Cardiac muscle cell (in vitro differentiated cells and primary cell): ENCODE results near the gene SCARF2. TPM values are rescaled to one million over a fixed set of nuclear protein-coding genes. Genes with fewer than 3 reads are reported as not detected.

Experiments
- DNase-seq, 2 donors: peaks; one replicate each; pipeline versions ENCODE4 v3.0.0 to v3.0.0-alpha.2; 2010 to 2017; ENCODE audit warnings: low read depth in 1 of 2, low spot score in 1 of 2
- H3K27ac ChIP-seq: fragments of 200-600 bp; sonication (generic); 2 replicates; pipeline ENCODE4 v1.5.1; 2016
- H3K27me3 ChIP-seq: fragments of 200-600 bp; sonication (generic); 2 replicates; pipeline ENCODE4 v1.6.0; 2016; ENCODE audit warnings: control low read depth
- H3K36me3 ChIP-seq: fragments of 200-600 bp; sonication (generic); 2 replicates; pipeline ENCODE4 v1.5.1; 2016; ENCODE audit warnings: control low read depth
- H3K4me1 ChIP-seq: fragments of 200-600 bp; sonication (generic); 2 replicates; pipeline ENCODE4 v1.8.1; 2017; ENCODE audit warnings: low read depth, mild to moderate bottlenecking, mixed run types
- H3K4me3 ChIP-seq: fragments of 200-600 bp; sonication (generic); 2 replicates; pipeline ENCODE4 v1.5.1; 2016; ENCODE audit warnings: mild to moderate bottlenecking
- H3K9me3 ChIP-seq: fragments of 200-600 bp; sonication (generic); 2 replicates; pipeline ENCODE4 v1.5.1; 2017; ENCODE audit warnings: low read depth, mild to moderate bottlenecking, control low read depth
- polyA plus RNA-seq: library from polyadenylated mRNA; unstranded; fragments of >200 nt; fragmentation: Nextera tagmentation; extraction: Ambion mirVana; gene quantifications from 2 replicates; pipeline ENCODE4 v1.2.1, GENCODE V29; 2016
- total RNA-seq: library from RNA; depleted of rRNA; stranded (reverse); fragments of >200 nt; gene quantifications from 2 replicates; pipeline ENCODE4 v1.2.3, GENCODE V29; 2016
- TF ChIP-seq, protein P1 (sequence below): IDR thresholded peaks from 2 replicates; pipeline ENCODE4 v1.5.1; 2012; ENCODE audit warnings: low read depth, mild to moderate bottlenecking, low read length

The SCARF2 gene
- total and polyA plus RNA-seq, 2 experiments from 2014 or later, result 38.0 to 66.1 TPM

DNA sequence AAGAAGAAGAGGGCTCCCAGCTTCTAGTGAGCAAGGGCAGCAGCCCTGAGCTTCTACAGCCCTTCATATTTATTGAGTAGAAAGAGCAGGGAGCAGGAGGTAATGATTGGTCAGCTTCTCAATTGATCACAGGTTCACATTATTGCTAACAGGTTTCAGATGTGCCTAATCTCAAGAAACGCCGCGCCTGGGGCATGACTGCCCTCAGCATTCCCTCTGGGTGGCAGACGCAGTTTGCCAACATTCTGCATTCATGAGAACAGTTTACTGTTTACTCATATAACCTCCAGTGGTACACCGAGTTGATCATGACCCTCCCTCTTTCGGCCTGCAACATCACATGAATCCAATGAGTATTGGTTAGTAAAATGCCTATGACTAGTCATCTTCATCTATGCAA is 48.3 kb downstream of the SCARF2 start:
- TF ChIP-seq, protein P1, sequence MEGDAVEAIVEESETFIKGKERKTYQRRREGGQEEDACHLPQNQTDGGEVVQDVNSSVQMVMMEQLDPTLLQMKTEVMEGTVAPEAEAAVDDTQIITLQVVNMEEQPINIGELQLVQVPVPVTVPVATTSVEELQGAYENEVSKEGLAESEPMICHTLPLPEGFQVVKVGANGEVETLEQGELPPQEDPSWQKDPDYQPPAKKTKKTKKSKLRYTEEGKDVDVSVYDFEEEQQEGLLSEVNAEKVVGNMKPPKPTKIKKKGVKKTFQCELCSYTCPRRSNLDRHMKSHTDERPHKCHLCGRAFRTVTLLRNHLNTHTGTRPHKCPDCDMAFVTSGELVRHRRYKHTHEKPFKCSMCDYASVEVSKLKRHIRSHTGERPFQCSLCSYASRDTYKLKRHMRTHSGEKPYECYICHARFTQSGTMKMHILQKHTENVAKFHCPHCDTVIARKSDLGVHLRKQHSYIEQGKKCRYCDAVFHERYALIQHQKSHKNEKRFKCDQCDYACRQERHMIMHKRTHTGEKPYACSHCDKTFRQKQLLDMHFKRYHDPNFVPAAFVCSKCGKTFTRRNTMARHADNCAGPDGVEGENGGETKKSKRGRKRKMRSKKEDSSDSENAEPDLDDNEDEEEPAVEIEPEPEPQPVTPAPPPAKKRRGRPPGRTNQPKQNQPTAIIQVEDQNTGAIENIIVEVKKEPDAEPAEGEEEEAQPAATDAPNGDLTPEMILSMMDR, result no peak
- H3K27ac ChIP-seq, result no peak overlapping the region
- no peaks in the 10 kb centered on the region for H3K9me3 ChIP-seq
- H3K36me3 ChIP-seq, result no peaks in the 10 kb centered on the region
- no peaks in the 10 kb centered on the region for H3K4me1 ChIP-seq
- no peak for DNase-seq
- no peak overlapping the region for H3K4me3 ChIP-seq
- no peaks in the 10 kb centered on the region for H3K27me3 ChIP-seq

DNA sequence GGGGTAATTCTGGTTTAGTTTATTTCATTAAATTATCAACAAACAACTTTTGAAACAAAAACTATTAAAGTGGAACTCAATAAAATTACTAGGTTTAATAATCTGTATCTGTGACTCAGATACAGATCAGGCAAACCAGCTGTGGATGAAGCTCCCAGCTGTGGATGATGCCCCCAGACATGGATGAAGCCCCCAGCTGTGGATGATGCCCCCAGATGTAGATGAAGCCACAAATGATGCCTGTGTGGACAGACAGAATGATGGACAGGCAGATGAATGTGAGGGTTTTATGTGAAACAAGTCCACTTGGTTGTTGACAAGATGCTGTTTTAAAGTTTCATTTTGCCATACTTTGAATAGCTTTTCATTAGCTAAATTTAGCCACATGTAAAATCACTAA is 49.4 kb downstream of the SCARF2 start:
- no peaks in the 10 kb centered on the region for H3K4me1 ChIP-seq
- H3K27ac ChIP-seq, result no peak overlapping the region
- H3K36me3 ChIP-seq, result no peaks in the 10 kb centered on the region
- H3K9me3 ChIP-seq, result no peaks in the 10 kb centered on the region
- no peak overlapping the region for H3K4me3 ChIP-seq
- TF ChIP-seq, protein P1, result no peak
- no peak for DNase-seq
- H3K27me3 ChIP-seq, result no peaks in the 10 kb centered on the region

DNA sequence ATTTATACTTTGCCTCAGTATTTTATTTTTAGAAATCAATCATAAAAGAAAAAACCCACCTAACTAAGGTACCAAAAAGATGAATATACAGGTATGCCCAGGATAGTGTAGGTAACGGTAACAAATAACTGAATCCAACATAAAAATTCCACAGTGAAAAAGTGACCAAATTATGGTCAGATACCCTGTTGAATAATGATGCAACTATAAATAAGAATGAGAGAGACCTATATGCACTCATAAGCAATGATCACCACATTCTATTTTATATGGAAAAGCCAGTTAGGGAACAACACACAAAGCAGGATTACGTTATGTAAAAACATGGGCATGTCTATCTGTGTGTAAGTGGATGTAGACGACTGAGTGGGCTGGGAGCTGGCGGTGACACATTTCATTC is 50.7 kb downstream of the SCARF2 start:
- TF ChIP-seq, protein P1, result no peak
- Histone ChIP-seq H3K4me3 (no peak overlapping the region), H3K9me3 (no peaks in the 10 kb centered on the region), H3K36me3 (no peaks in the 10 kb centered on the region), H3K27ac (no peak overlapping the region), H3K4me1 (no peaks in the 10 kb centered on the region), H3K27me3 (no peaks in the 10 kb centered on the region)
- no peak for DNase-seq

DNA sequence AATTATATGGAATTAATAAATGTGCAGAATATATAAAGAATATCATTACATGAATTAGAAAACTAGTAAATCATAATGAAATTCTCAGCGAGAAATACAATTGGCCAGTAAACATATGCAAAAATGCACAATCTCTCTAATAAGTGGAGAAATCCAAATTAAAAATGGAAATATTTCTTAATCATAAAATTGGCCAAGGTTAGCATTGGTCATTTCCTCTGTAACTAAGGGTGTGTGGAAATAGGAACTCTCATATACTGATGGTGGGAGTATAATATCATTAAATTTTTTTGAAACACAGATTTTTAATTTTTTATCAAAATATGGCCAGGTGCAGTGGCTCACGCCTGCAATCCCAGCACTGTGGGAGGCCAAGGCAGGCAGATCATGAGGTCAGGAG is 51.3 kb downstream of the SCARF2 start:
- H3K4me3 ChIP-seq, result no peak overlapping the region
- TF ChIP-seq, protein P1, result no peak
- H3K36me3 ChIP-seq, result no peaks in the 10 kb centered on the region
- no peaks in the 10 kb centered on the region for H3K9me3 ChIP-seq
- H3K27ac ChIP-seq, result no peak overlapping the region
- H3K27me3 ChIP-seq, result no peaks in the 10 kb centered on the region
- no peaks in the 10 kb centered on the region for H3K4me1 ChIP-seq
- no peak for DNase-seq

DNA sequence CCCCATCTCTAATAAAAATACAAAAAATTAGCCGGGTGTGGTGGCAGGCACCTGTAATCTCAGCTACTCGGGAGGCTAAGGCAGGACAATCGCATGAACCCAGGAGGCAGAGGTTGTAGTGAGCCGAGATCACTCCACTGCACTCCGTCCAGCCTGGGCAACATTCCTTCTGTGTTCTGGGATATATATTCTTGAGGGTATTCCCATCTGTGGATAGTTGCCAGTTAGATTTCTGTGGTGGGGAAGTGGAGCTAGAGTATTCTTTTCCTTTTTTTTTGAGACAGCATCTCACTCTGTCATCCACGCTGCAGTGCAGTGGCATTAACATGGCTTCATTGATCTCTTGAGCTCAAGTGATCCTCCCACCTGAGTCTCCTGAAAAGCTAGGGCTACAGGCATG is 52.8 kb downstream of the SCARF2 start:
- no peaks in the 10 kb centered on the region for H3K36me3 ChIP-seq
- H3K4me3 ChIP-seq, result no peak overlapping the region
- TF ChIP-seq, protein P1, result no peak
- no peaks in the 10 kb centered on the region for H3K27me3 ChIP-seq
- H3K4me1 ChIP-seq, result no peaks in the 10 kb centered on the region
- H3K27ac ChIP-seq, result no peak overlapping the region
- no peak for DNase-seq
- H3K9me3 ChIP-seq, result no peaks in the 10 kb centered on the region

DNA sequence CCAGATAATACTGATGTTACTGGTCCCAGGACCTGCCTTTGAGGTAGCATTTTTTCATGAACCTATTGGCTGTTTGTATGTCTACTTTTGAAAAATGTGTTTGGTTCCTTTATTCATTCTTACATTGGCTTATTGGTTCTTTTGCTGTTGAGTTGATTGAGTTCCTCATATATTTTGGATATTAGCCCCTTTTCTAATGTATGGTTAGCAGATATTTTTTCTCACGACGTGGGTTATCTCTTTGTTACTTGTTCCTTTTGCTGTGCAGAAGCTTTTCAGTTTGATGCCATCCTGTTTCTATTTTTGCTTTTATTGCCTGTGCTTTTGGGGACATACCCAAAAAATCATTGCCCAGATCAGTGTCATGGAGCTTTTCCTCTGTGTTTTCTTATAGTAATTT is 53.5 kb downstream of the SCARF2 start:
- Histone ChIP-seq H3K27me3 (no peaks in the 10 kb centered on the region), H3K4me3 (no peak overlapping the region), H3K36me3 (no peaks in the 10 kb centered on the region), H3K27ac (no peak overlapping the region), H3K9me3 (no peaks in the 10 kb centered on the region), H3K4me1 (no peaks in the 10 kb centered on the region)
- no peak for DNase-seq
- TF ChIP-seq, protein P1, result no peak
